Measurements from ENCODE around the gene LRP2BP.

Gene LRP2BP

GRCh38 chr4:185396724-185397385 is 1.1 kb upstream of the LRP2BP start, which contains the start of gene ANKRD37:
TSS of gene ANKRD37 (plus strand) at chr4:185396841. CDS start at chr4:185396924, 83 bp downstream.
- Histone ChIP-seq H3K27me3 (replicated peaks; ENCODE audit: insufficient read depth, low read length) (no peaks in the 10 kb centered on the region), H3K9ac (ENCODE audit: low read length) (peak within 1 kb of the TSS; percentile 95), H3K4me1 (ENCODE audit: low read length) (peaks cover 35% of the 10 kb centered on the region), H3F3A (ENCODE audit: insufficient read depth, low read length) (peaks cover 53% of the 10 kb centered on the region), H3K4me2 (ENCODE audit: low read depth, low read length) (peak within 1 kb of the TSS; percentile 66), H3K9me2 (replicated peaks; ENCODE audit: insufficient read depth, low read length) (no peaks in the 10 kb centered on the region), H3K4me3 (ENCODE audit: low read length) (peak within 1 kb of the TSS; percentile 74), H3K36me3 (replicated peaks; ENCODE audit: insufficient read depth, low read length) (peaks cover 6% of the 10 kb centered on the region; the same call in 1 of the 2 replicates), H3K79me2 (ENCODE audit: low read length) (peaks cover 27% of the 10 kb centered on the region), H3K9me3 (replicated peaks; ENCODE audit: insufficient read depth, low read length) (no peaks in the 10 kb centered on the region), H3K27ac (ENCODE audit: low read length) (peak within 1 kb of the TSS; percentile 98), H4K20me1 (ENCODE audit: insufficient read depth, low read length) (no peaks in the 10 kb centered on the region), H2AFZ (ENCODE audit: low read length) (peak within 1 kb of the TSS; percentile 13)
- TF ChIP-seq CTCF (IDR thresholded peaks at IDR 0.05; ENCODE audit: low read length): no peak
- no peak for TF ChIP-seq EZH2phosphoT487 (IDR thresholded peaks at IDR 0.05; ENCODE audit: low read length)
- TF ChIP-seq EZH2 (optimal IDR thresholded peaks at IDR 0.05; ENCODE audit: low read depth, low read length): no peak
- peak; percentile 59 for DNase-seq

- Histone ChIP-seq H3K27me3 (replicated peaks; ENCODE audit: insufficient read depth, low read length) (no peaks in the 10 kb centered on the region), H2AFZ (ENCODE audit: low read length) (peak overlapping the region; percentile 13), H3K9ac (ENCODE audit: low read length) (peak overlapping the region; percentile 95), H3K9me2 (replicated peaks; ENCODE audit: insufficient read depth, low read length) (no peaks in the 10 kb centered on the region), H3K27ac (ENCODE audit: low read length) (peak overlapping the region; percentile 98), H3K79me2 (ENCODE audit: low read length) (peaks cover 27% of the 10 kb centered on the region), H3K36me3 (replicated peaks; ENCODE audit: insufficient read depth, low read length) (peaks cover 6% of the 10 kb centered on the region; the same call in 1 of the 2 replicates), H3K9me3 (replicated peaks; ENCODE audit: insufficient read depth, low read length) (no peaks in the 10 kb centered on the region), H3F3A (ENCODE audit: insufficient read depth, low read length) (peaks cover 46% of the 10 kb centered on the region), H3K4me2 (ENCODE audit: low read depth, low read length) (peak overlapping the region; percentile 66), H3K4me1 (ENCODE audit: low read length) (peaks cover 33% of the 10 kb centered on the region), H3K4me3 (ENCODE audit: low read length) (peak overlapping the region; percentile 74), H4K20me1 (ENCODE audit: insufficient read depth, low read length) (no peaks in the 10 kb centered on the region)
- peak; percentile 98 for DNase-seq
- TF ChIP-seq CTCF (IDR thresholded peaks at IDR 0.05; ENCODE audit: low read length): no peak
- no peak for TF ChIP-seq EZH2 (optimal IDR thresholded peaks at IDR 0.05; ENCODE audit: low read depth, low read length)
- no peak for TF ChIP-seq EZH2phosphoT487 (IDR thresholded peaks at IDR 0.05; ENCODE audit: low read length)
Observed at GRCh38 chr4:185395956-185396723, 416 bp upstream of the LRP2BP start.

- DNase-seq: no peak
- TF ChIP-seq EZH2phosphoT487 (IDR thresholded peaks at IDR 0.05; ENCODE audit: low read length) (no peak), CTCF (IDR thresholded peaks at IDR 0.05; ENCODE audit: low read length) (no peak), EZH2 (optimal IDR thresholded peaks at IDR 0.05; ENCODE audit: low read depth, low read length) (no peak)
- H3K9ac ChIP-seq (ENCODE audit: low read length): peak overlapping the region; percentile 95; the same call in 1 of the 2 replicates
- no peaks in the 10 kb centered on the region for H3K9me3 ChIP-seq (replicated peaks; ENCODE audit: insufficient read depth, low read length)
- peak overlapping the region; percentile 66 for H3K4me2 ChIP-seq (ENCODE audit: low read depth, low read length)
- H3K4me1 ChIP-seq (ENCODE audit: low read length): peaks cover 25% of the 10 kb centered on the region
- H2AFZ ChIP-seq (ENCODE audit: low read length): no peak overlapping the region
- peaks cover 20% of the 10 kb centered on the region for H3K79me2 ChIP-seq (ENCODE audit: low read length)
- H3K27ac ChIP-seq (ENCODE audit: low read length): peak overlapping the region; percentile 98
- H3F3A ChIP-seq (ENCODE audit: insufficient read depth, low read length): peaks cover 33% of the 10 kb centered on the region
- H3K27me3 ChIP-seq (replicated peaks; ENCODE audit: insufficient read depth, low read length): no peaks in the 10 kb centered on the region
- no peaks in the 10 kb centered on the region for H4K20me1 ChIP-seq (ENCODE audit: insufficient read depth, low read length)
- H3K36me3 ChIP-seq (replicated peaks; ENCODE audit: insufficient read depth, low read length): no peaks in the 10 kb centered on the region; the same call in 1 of the 2 replicates
- peak overlapping the region; percentile 74; the same call in 1 of the 2 replicates for H3K4me3 ChIP-seq (ENCODE audit: low read length)
- no peaks in the 10 kb centered on the region for H3K9me2 ChIP-seq (replicated peaks; ENCODE audit: insufficient read depth, low read length)
Observed at GRCh38 chr4:185394568-185395237, 1.0 kb downstream of the LRP2BP start.

All from MM.1S (cell line).